GM21390 (cell line): ENCODE measurements around the gene NOC3L.
"Not testable (repeated sequence)": the region's sequence is repeated elsewhere in the genome, so short reads cannot be mapped to it uniquely, and the experiment has no call there.

Experiments used
- ATAC-seq: cut with Tn5 transposase; IDR thresholded peaks from one replicate; pipeline ENCODE4 v1.9.1; 2021; ENCODE audit not compliant: unreplicated experiment

The NOC3L gene

GRCh38 chr10:94362360-94363250 lies at the start of gene NOC3L:
Gene NOC3L (minus strand): TSS chr10:94362939. CDS start chr10:94362838, 101 bp downstream.
- peak; percentile 100 for ATAC-seq

- no peak for ATAC-seq
Measured at GRCh38 chr10:94412449-94412848, 49.7 kb upstream of the NOC3L start.

GRCh38 chr10:94411304-94411703 lies 48.6 kb upstream of the NOC3L start:
- no peak for ATAC-seq

GRCh38 chr10:94409021-94409657 lies 46.4 kb upstream of the NOC3L start:
- ATAC-seq = no peak

GRCh38 chr10:94407668-94408067 lies 44.9 kb upstream of the NOC3L start:
- ATAC-seq = no peak

GRCh38 chr10:94405406-94405805 lies 42.7 kb upstream of the NOC3L start:
- no peak for ATAC-seq

GRCh38 chr10:94403380-94404213 lies 40.9 kb upstream of the NOC3L start:
- ATAC-seq = peak; percentile 54

- peak; percentile 31 for ATAC-seq
Measured at GRCh38 chr10:94402843-94403379, 40.2 kb upstream of the NOC3L start.

GRCh38 chr10:94402204-94402842 lies 39.6 kb upstream of the NOC3L start, which contains the start of gene TBC1D12:
Gene TBC1D12 (plus strand): TSS chr10:94402541. CDS start chr10:94402614, 73 bp downstream.
- ATAC-seq = peak; percentile 72

- no peak for ATAC-seq
Measured at GRCh38 chr10:94398762-94399161, 36.0 kb upstream of the NOC3L start.

GRCh38 chr10:94397549-94398370 lies 35.0 kb upstream of the NOC3L start:
- no peak for ATAC-seq

- not testable (repeated sequence) for ATAC-seq
Measured at GRCh38 chr10:94392117-94392516, 29.4 kb upstream of the NOC3L start.

GRCh38 chr10:94385733-94386132 lies 23.0 kb upstream of the NOC3L start:
- not testable (repeated sequence) for ATAC-seq

GRCh38 chr10:94383530-94383929 lies 20.8 kb upstream of the NOC3L start:
- ATAC-seq = no peak

GRCh38 chr10:94376865-94377264 lies 14.1 kb upstream of the NOC3L start:
- ATAC-seq = no peak

- ATAC-seq = no peak
Measured at GRCh38 chr10:94375374-94375773, 12.6 kb upstream of the NOC3L start.

- ATAC-seq = no peak
Measured at GRCh38 chr10:94370501-94370900, 7.8 kb upstream of the NOC3L start.

GRCh38 chr10:94366382-94366781 lies 3.6 kb upstream of the NOC3L start:
- ATAC-seq = no peak

GRCh38 chr10:94364482-94364881 lies 1.7 kb upstream of the NOC3L start:
- ATAC-seq = no peak

GRCh38 chr10:94363251-94363565 lies 469 bp upstream of the NOC3L start:
- no peak for ATAC-seq
